ENCODE measurements around the gene ABCA13. TPM values are rescaled to one million over a fixed set of nuclear protein-coding genes. Genes with fewer than 3 reads are reported as not detected.

The ABCA13 gene
- total and polyA plus RNA-seq, 2 donors (not counting 3 experiments of a cell fraction or from before 2014, with no cell fraction given), result 0.01 to 0.11 TPM

- H4K20me1 ChIP-seq (replicated peaks; ENCODE audit: control insufficient read depth, extremely low read depth, insufficient read depth, low read length), result no peaks in the 10 kb centered on the region
- H3K4me2 ChIP-seq (ENCODE audit: insufficient read depth, low read length), result no peak overlapping the region
- TF ChIP-seq FOS (IDR thresholded peaks at IDR 0.05; ENCODE audit: borderline replicate concordance, insufficient read depth, low read length) (no peak), GATA2 (IDR thresholded peaks at IDR 0.05; ENCODE audit: insufficient read depth, insufficient read length, low read depth, low read length) (no peak), EZH2 (IDR thresholded peaks at IDR 0.05; ENCODE audit: borderline replicate concordance, low read depth, low read length, severe bottlenecking) (no peak), JUN (IDR thresholded peaks at IDR 0.05; ENCODE audit: borderline replicate concordance, insufficient read depth, insufficient read length, low read depth) (no peak), POLR2AphosphoS5 (IDR thresholded peaks at IDR 0.05; ENCODE audit: insufficient read depth, low read depth, low read length) (no peak), POLR2A (IDR thresholded peaks at IDR 0.05; ENCODE audit: low read depth, low read length) (no peak), CTCF (IDR thresholded peaks at IDR 0.05; ENCODE audit: extremely low read depth in 1 of 2, insufficient read depth in 1 of 2, low read depth in 1 of 2, low read length in 2 of 2) (no peak)
- ChIA-PET CTCF (no interaction called here), POLR2A (no interaction called here)
- peaks cover 2% of the 10 kb centered on the region for H3K9me3 ChIP-seq (replicated peaks; ENCODE audit: control insufficient read depth, insufficient read depth, low read length)
- FAIRE-seq (no peak), DNase-seq (ENCODE audit: low read depth, low spot score) (no peak)
- no peaks in the 10 kb centered on the region for H3K9me1 ChIP-seq (replicated peaks; ENCODE audit: control insufficient read depth, extremely low read depth, insufficient read depth, low read length)
- no peaks in the 10 kb centered on the region for H3K79me2 ChIP-seq (ENCODE audit: control insufficient read depth, insufficient read depth, low read length)
- intact Hi-C loops (cut with micrococcal nuclease) (no loop called here), dilution Hi-C loops (cut with MboI; ENCODE audit: extremely low pct_ligation_motif_present, low sequenced_read_pairs) (no loop called here)
- H3K36me3 ChIP-seq (ENCODE audit: control insufficient read depth in 2 of 2, extremely low read depth in 1 of 2, insufficient read depth in 2 of 2, low read length in 2 of 2), result no peaks in the 10 kb centered on the region
- no peaks in the 10 kb centered on the region for H3K4me1 ChIP-seq (ENCODE audit: control insufficient read depth, extremely low read depth, insufficient read depth, low read length)
- H3K27me3 ChIP-seq (ENCODE audit: control insufficient read depth in 2 of 2, insufficient read depth in 2 of 2, low read length in 2 of 2), result no peaks in the 10 kb centered on the region
- no TSS peak for BruUV-seq (replicated peaks)
- no peak overlapping the region for H2AFZ ChIP-seq (ENCODE audit: low read depth, low read length)
- H3K4me3 ChIP-seq (replicated peaks in 1 of 3; ENCODE audit: insufficient read depth in 1 of 3, low read depth in 1 of 3, low read length in 3 of 3), result no peak overlapping the region
- H3K9ac ChIP-seq (replicated peaks; ENCODE audit: extremely low read depth, insufficient read depth, low read length), result no peak overlapping the region
- H3K27ac ChIP-seq (ENCODE audit: insufficient read depth, low read depth, low read length), result no peak overlapping the region
Observed at GRCh38 chr7:48411619-48412018, 240.4 kb downstream of the ABCA13 start.
